Ascending aorta (tissue), 2 donors: ENCODE results near the gene F8. TPM values are rescaled to one million over a fixed set of nuclear protein-coding genes. Genes with fewer than 3 reads are reported as not detected.

ENCODE experiments used
- DNase-seq, 2 donors: peaks; one replicate each; pipeline ENCODE4 v3.0.0-alpha.2; 2019; ENCODE audit warnings: low spot score in 2 of 2
- H3K27ac ChIP-seq, 2 donors: fragments of 200-600 bp; sonication (generic); one replicate each; pipeline ENCODE4 v1.5.1; 2016 to 2017; ENCODE audit warnings: mild to moderate bottlenecking in 1 of 2
- H3K27me3 ChIP-seq: fragments of 200-600 bp; sonication (generic); one replicate; pipeline ENCODE4 v1.5.1; 2017
- H3K36me3 ChIP-seq, 2 donors: fragments of 200-600 bp; sonication (generic); one replicate each; pipeline ENCODE4 v1.5.1; 2016
- H3K4me1 ChIP-seq, 2 donors: fragments of 200-600 bp; sonication (generic); one replicate each; pipeline ENCODE4 v1.5.1; 2016 to 2017; ENCODE audit warnings: mild to moderate bottlenecking in 1 of 2
- H3K4me3 ChIP-seq, 2 donors: fragments of 200-600 bp; sonication (generic); one replicate each; pipeline ENCODE4 v1.5.1; 2016 to 2017; ENCODE audit warnings: mild to moderate bottlenecking in 1 of 2
- H3K9me3 ChIP-seq, 2 donors: fragments of 200-600 bp; sonication (generic); one replicate each; pipeline ENCODE4 v1.5.1; 2016
- intact Hi-C: fragments of 100-400 bp; cut with DNase I; formaldehyde crosslinking; loops from one replicate; pipeline ENCODE4 v1.15.1; 2023
- total RNA-seq: library from RNA; depleted of rRNA; stranded (reverse); fragments of >200 nt; gene quantifications from one replicate; pipeline ENCODE4 v1.1.0, GENCODE V29; 2016
- TF ChIP-seq, protein P1 (sequence below), 3 experiments: fragments of 200-600 bp in 2 of 3; fragments of 450-650 bp in 1 of 3; sonication (generic) in 2 of 3; IDR thresholded peaks; one replicate each; pipeline ENCODE4 v1.5.1; 2016 to 2019; ENCODE audit warnings: antibody characterized with exemption in 3 of 3, mild to moderate bottlenecking in 1 of 3, moderate library complexity in 1 of 3

Gene F8
- total RNA-seq, 1 donor from 2014 or later, result 17.2 TPM

DNA sequence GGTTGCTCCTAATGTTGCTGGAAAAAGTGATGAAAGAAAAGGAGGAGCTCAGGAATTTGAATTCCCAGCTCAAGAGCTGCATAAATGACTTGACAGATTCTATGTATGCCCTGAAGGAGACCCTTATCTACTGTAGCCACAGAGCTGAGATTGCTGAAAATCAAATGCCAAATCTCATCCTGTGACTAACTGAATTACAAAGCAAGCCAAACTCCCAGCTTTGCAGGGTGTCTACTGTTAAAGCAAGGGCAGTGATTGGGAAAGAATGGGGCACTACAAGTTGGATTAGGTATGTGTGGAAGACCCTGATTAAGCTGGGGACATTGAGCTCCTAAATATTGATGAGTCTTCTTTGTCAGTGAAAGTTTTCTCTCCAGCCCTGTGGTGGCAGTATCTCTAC, 167.3 kb downstream of the F8 start:
- Histone ChIP-seq H3K27ac (no peak overlapping the region), H3K27me3 (no peaks in the 10 kb centered on the region), H3K4me3 (no peak overlapping the region), H3K4me1 (no peaks in the 10 kb centered on the region), H3K36me3 (no peaks in the 10 kb centered on the region), H3K9me3 (no peaks in the 10 kb centered on the region)
- TF ChIP-seq, protein P1, sequence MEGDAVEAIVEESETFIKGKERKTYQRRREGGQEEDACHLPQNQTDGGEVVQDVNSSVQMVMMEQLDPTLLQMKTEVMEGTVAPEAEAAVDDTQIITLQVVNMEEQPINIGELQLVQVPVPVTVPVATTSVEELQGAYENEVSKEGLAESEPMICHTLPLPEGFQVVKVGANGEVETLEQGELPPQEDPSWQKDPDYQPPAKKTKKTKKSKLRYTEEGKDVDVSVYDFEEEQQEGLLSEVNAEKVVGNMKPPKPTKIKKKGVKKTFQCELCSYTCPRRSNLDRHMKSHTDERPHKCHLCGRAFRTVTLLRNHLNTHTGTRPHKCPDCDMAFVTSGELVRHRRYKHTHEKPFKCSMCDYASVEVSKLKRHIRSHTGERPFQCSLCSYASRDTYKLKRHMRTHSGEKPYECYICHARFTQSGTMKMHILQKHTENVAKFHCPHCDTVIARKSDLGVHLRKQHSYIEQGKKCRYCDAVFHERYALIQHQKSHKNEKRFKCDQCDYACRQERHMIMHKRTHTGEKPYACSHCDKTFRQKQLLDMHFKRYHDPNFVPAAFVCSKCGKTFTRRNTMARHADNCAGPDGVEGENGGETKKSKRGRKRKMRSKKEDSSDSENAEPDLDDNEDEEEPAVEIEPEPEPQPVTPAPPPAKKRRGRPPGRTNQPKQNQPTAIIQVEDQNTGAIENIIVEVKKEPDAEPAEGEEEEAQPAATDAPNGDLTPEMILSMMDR (IDR thresholded peaks at IDR 0.05), result no peak
- intact Hi-C loops, result no loop called here
- no peak for DNase-seq

DNA sequence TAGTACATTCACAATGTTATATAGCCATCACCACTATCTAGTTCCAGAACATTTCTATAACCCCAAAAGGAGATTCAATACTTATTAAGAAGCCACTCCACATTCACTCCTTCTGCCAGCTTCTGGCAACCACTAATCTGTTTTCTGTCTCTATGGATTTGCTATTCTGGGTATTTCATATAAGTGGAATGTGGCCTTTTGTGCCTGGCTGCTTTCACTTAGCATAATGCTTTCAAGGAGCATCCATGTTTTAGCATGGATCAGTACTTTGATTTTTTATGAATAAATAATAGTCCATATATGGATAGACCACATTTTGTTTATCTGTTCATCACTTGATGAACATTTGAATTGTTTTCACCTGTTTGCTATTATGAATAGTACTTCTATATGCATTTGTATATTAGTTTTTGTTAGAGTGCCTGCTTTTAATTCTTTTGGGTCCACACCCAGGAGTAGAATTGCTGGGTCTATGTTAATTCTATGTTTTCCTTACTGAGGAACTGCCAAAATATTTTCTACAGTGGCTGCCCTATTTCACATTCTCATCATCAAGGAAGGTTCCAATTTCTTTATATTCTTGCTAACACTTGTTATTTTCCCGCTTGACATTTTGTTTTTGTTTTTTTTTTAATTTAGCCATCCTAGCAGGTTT, 171.4 kb downstream of the F8 start:
- TF ChIP-seq, protein P1 (IDR thresholded peaks at IDR 0.05), result no peak
- intact Hi-C loops, result no loop called here

DNA sequence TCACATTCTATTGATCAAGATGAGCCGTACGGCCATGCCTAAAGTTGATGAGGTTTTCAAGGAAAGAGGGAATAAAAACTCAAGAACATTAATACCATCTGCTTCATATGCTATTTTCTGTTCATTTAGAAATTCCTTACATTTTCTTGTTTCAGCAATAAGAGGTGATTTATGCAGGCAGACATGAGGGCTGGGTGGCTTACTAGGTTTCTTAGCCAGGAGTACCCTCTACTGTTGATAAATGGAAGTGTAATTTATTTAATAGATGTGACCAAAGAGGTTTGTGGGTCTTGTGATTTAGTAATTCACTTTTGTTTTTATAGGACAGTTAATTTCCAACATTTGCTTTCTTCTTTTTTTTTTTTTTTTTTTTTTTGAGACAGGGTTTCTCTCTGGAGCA, 181.7 kb downstream of the F8 start:
- Histone ChIP-seq H3K27ac (no peak overlapping the region), H3K4me1 (no peaks in the 10 kb centered on the region), H3K36me3 (no peaks in the 10 kb centered on the region), H3K4me3 (no peak overlapping the region), H3K9me3 (no peaks in the 10 kb centered on the region), H3K27me3 (no peaks in the 10 kb centered on the region)
- intact Hi-C loops, result no loop called here
- DNase-seq, result no peak
- TF ChIP-seq, protein P1 (IDR thresholded peaks at IDR 0.05), result peak in 2 of 3 experiments; percentile 27 to 45

More for the DNA sequence above, 171.4 kb downstream of the F8 start:
- no peak for DNase-seq
- H3K4me3 ChIP-seq, result no peak overlapping the region
- no peaks in the 10 kb centered on the region for H3K4me1 ChIP-seq
- H3K27ac ChIP-seq, result no peak overlapping the region
- H3K9me3 ChIP-seq, result no peaks in the 10 kb centered on the region
- no peaks in the 10 kb centered on the region for H3K36me3 ChIP-seq
- H3K27me3 ChIP-seq, result no peaks in the 10 kb centered on the region

DNA sequence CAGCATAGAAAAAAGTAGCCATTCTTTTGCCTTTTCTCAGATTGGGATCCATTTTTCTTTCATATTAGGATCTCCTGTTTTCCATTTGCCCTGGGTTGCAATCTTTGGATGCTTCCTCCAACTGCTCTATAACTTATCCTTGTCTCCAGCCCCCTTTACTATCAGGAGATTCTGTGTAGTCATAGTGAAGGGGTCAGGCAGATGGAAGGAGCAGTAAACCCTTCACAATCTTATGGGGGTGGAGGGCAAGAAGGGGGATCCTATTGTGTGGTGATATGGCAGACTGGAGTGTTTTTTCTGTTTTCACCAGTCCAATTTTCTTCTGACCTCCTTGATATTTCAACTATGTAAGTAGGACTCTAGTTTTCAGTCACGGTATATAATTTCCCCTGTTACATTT, 186.4 kb downstream of the F8 start:
- Histone ChIP-seq H3K4me3 (no peak overlapping the region), H3K27ac (no peak overlapping the region), H3K9me3 (no peaks in the 10 kb centered on the region), H3K4me1 (no peaks in the 10 kb centered on the region), H3K27me3 (no peaks in the 10 kb centered on the region), H3K36me3 (no peaks in the 10 kb centered on the region)
- TF ChIP-seq, protein P1 (IDR thresholded peaks at IDR 0.05), result no peak
- intact Hi-C loops, result no loop called here
- no peak for DNase-seq

DNA sequence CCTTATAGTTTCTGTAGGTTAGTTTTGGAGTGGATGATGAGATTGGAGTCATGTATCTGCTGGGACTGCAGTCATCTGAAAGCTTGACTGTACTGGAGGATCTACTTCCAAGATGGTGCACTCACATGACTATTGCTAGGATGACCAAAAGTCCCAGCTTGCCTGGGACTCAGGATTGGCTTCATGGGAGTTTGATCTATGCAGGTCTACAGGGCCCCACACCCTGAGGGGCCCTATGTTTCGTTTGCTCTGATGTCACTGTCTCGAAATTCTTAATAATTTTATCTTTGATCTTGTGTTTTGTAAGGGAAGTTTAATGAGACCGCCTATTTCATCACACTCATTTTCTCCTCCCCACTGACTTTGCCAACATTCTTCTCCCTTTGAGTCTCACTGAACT, 188.0 kb downstream of the F8 start, which contains the start of gene SMIM9:
Gene SMIM9 (minus strand): TSS at position 101 of the 400 bp plus-strand sequence. CDS start 3,806 bp downstream, outside the sequence.
- Histone ChIP-seq H3K36me3 (no peaks in the 10 kb centered on the region), H3K9me3 (no peaks in the 10 kb centered on the region), H3K4me1 (no peaks in the 10 kb centered on the region), H3K27me3 (no peaks in the 10 kb centered on the region), H3K4me3 (no peak within 1 kb of the TSS), H3K27ac (no peak within 1 kb of the TSS)
- intact Hi-C loops, result no loop called here
- TF ChIP-seq, protein P1 (IDR thresholded peaks at IDR 0.05), result no peak
- DNase-seq, result no peak
